AG09319 (cell line): ENCODE results near the gene COLEC11.

Experiments
- DNase-seq: peaks from one replicate; pipeline ENCODE4 v3.0.0-alpha.2; 2010; ENCODE audit warnings: low read depth; ENCODE audit errors: extremely low read depth
- CTCF ChIP-seq: IDR thresholded peaks from 2 replicates; pipeline ENCODE4 v1.5.1; 2011; ENCODE audit warnings: low read depth, mild to moderate bottlenecking, inconsistent platforms, low read length, moderate library complexity

Gene COLEC11

GRCh38 chr2:3602553-3603339, 7.8 kb downstream of the COLEC11 start:
- no peak for TF ChIP-seq CTCF
- no peak for DNase-seq

- no peak for DNase-seq
- no peak for TF ChIP-seq CTCF
Measured at GRCh38 chr2:3603536-3604206, 8.8 kb downstream of the COLEC11 start.

- DNase-seq, result no peak
- TF ChIP-seq CTCF, result no peak
Measured at GRCh38 chr2:3604207-3604877, 9.4 kb downstream of the COLEC11 start.

GRCh38 chr2:3604991-3605961, 10.4 kb downstream of the COLEC11 start:
- peak; percentile 20 for DNase-seq
- no peak for TF ChIP-seq CTCF

GRCh38 chr2:3606028-3606369, 11.1 kb downstream of the COLEC11 start:
- no peak for TF ChIP-seq CTCF
- no peak for DNase-seq

- no peak for DNase-seq
- TF ChIP-seq CTCF, result no peak
Measured at GRCh38 chr2:3606370-3607201, 11.7 kb downstream of the COLEC11 start.
